KMS-11 (cell line): Measurements from ENCODE around the gene EPS15.
"Not testable (repeated sequence)": the region's sequence is repeated elsewhere in the genome, so short reads cannot be mapped to it uniquely, and the experiment has no call there.

Experiments
- H2AFZ ChIP-seq: fragments of 200-600 bp; sonication (generic); 2 replicates; pipeline ENCODE4 v1.6.1; 2016; ENCODE audit warnings: antibody characterized with exemption, mixed run types, low read depth
- H3K27ac ChIP-seq: fragments of 200-600 bp; sonication (generic); 2 replicates; pipeline ENCODE4 v1.6.1; 2016; ENCODE audit warnings: mild to moderate bottlenecking, mixed run types
- H3K27me3 ChIP-seq: fragments of 200-600 bp; sonication (generic); 2 replicates; pipeline ENCODE4 v1.6.1; 2017; ENCODE audit warnings: mild to moderate bottlenecking, low read depth, mixed run types, moderate library complexity; ENCODE audit not compliant: insufficient read depth
- H3K36me3 ChIP-seq: fragments of 200-600 bp; sonication (generic); 2 replicates; pipeline ENCODE4 v1.6.1; 2017; ENCODE audit warnings: mild to moderate bottlenecking, mixed run types; ENCODE audit not compliant: insufficient read depth
- H3K4me1 ChIP-seq: fragments of 200-600 bp; sonication (generic); 2 replicates; pipeline ENCODE4 v1.6.1; 2016; ENCODE audit warnings: mild to moderate bottlenecking, low read depth, mixed run types; ENCODE audit not compliant: poor library complexity, severe bottlenecking
- H3K4me2 ChIP-seq: fragments of 200-600 bp; sonication (generic); 2 replicates; pipeline ENCODE4 v1.7.0; 2016; ENCODE audit warnings: mild to moderate bottlenecking, mixed run types
- H3K4me3 ChIP-seq: fragments of 200-600 bp; sonication (generic); IDR thresholded peaks from 2 replicates; pipeline ENCODE4 v1.6.1; 2017; ENCODE audit warnings: low read depth, low read length, mixed read lengths; ENCODE audit not compliant: insufficient read depth
- H3K79me2 ChIP-seq: fragments of 200-600 bp; sonication (generic); 2 replicates; pipeline ENCODE4 v1.6.1; 2016; ENCODE audit warnings: low read depth, mixed run types; ENCODE audit not compliant: insufficient read depth
- H3K9ac ChIP-seq: fragments of 200-600 bp; sonication (generic); 2 replicates; pipeline ENCODE4 v1.6.1; 2016; ENCODE audit warnings: mild to moderate bottlenecking, mixed run types
- H4K20me1 ChIP-seq: fragments of 200-600 bp; sonication (generic); 2 replicates; pipeline ENCODE4 v1.6.1; 2016; ENCODE audit warnings: mild to moderate bottlenecking, mixed run types; ENCODE audit not compliant: insufficient read depth
- TF ChIP-seq, protein P1 (sequence below): fragments of 200-600 bp; sonication (generic); conservative IDR thresholded peaks from 2 replicates; pipeline ENCODE4 v1.6.1; 2017; ENCODE audit warnings: low read depth, mild to moderate bottlenecking, antibody characterized with exemption, low read length, moderate library complexity, mixed read lengths

Gene EPS15

DNA sequence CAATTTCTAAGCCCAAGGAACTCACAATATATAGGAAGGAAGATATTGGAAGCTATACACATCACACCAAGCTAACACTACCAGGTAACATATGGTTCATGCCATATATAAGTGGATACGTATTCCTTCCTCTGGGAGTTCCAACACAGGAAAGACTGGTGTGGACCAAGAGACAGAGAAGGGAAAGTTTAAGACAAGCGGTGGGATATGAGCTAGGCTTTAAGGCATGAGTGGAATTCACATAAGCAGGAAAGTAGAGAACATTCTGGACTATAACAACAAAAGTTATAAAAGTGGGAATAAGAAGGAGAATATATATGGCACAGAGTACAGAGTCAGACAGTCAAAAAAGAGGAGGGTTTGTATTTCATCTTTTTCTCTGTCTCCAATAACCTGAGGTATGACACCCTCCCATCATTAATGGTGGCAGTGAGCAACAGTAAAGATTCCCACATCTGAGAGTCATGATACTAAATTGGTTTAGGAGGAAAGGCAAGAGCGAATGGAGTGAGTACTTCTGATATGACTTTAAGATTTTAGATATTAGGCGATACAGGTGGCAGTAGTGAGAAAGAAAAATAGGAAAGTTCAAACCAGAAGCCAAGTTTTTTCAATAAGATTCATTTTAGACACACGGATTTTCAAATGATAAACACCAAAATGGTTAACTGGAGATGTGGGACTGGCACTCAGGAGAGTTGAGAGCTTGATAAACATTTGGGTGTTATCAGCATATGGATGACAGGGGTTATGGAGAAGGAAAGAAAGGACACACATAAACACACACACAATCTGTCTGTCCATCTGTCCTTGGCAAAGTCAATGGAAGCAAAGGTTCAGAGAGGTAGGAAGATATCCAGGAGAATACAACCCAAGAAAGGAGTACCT lies 101.3 kb downstream of the EPS15 start:
- TF ChIP-seq, protein P1, sequence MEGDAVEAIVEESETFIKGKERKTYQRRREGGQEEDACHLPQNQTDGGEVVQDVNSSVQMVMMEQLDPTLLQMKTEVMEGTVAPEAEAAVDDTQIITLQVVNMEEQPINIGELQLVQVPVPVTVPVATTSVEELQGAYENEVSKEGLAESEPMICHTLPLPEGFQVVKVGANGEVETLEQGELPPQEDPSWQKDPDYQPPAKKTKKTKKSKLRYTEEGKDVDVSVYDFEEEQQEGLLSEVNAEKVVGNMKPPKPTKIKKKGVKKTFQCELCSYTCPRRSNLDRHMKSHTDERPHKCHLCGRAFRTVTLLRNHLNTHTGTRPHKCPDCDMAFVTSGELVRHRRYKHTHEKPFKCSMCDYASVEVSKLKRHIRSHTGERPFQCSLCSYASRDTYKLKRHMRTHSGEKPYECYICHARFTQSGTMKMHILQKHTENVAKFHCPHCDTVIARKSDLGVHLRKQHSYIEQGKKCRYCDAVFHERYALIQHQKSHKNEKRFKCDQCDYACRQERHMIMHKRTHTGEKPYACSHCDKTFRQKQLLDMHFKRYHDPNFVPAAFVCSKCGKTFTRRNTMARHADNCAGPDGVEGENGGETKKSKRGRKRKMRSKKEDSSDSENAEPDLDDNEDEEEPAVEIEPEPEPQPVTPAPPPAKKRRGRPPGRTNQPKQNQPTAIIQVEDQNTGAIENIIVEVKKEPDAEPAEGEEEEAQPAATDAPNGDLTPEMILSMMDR = no peak
- Histone ChIP-seq H3K79me2 (no peaks in the 10 kb centered on the region), H3K4me1 (no peaks in the 10 kb centered on the region), H3K36me3 (no peaks in the 10 kb centered on the region), H3K9ac (no peak overlapping the region), H3K27me3 (no peaks in the 10 kb centered on the region), H3K4me3 (no peak overlapping the region), H2AFZ (no peak overlapping the region), H3K4me2 (no peak overlapping the region), H3K27ac (no peak overlapping the region), H4K20me1 (no peaks in the 10 kb centered on the region)

DNA sequence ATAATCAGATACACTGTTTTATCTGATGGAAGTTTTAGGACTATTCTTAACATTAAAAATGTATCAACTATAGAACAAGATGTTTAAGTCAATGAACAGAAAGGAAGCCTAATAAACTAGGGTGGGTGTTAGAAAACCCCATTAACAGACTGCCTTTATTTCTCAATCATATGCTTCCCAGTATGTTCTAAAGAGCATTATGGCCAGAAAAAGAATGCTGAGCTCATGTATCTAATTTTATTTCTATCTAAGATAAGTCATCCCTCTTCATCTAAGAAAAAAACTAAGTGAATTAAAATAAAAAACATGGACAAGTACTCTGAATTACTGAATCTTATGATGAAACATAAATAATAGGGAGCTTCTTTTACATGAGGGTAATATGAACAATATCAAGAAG lies 102.2 kb downstream of the EPS15 start:
- Histone ChIP-seq H3K4me1 (no peaks in the 10 kb centered on the region), H4K20me1 (no peaks in the 10 kb centered on the region), H3K9ac (no peak overlapping the region), H3K27ac (no peak overlapping the region), H3K27me3 (no peaks in the 10 kb centered on the region), H3K4me2 (no peak overlapping the region), H3K4me3 (no peak overlapping the region), H3K36me3 (no peaks in the 10 kb centered on the region), H3K79me2 (no peaks in the 10 kb centered on the region), H2AFZ (no peak overlapping the region)
- TF ChIP-seq, protein P1 = no peak

DNA sequence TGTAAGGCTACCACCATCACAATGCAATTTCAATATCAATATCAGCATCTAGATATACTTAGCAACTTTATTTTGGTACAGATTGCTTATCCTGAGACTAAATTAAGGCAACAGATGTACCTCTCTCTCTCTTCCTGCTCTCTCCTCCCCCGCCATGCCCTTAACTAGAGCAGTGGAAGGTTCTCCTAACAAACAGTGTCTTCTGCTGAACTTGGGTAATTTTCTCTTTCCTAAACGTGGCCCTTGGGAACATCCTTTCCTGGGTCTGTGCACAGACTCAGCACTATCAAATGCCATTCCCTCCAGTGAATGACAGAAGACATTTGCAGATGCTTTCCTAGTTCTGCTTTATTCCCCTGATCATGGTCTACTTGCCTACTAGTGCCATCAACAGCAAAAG lies 103.1 kb downstream of the EPS15 start:
- no peak overlapping the region for H3K27ac ChIP-seq
- no peaks in the 10 kb centered on the region for H3K27me3 ChIP-seq
- H3K4me3 ChIP-seq = no peak overlapping the region
- TF ChIP-seq, protein P1 = no peak
- H3K4me2 ChIP-seq = no peak overlapping the region
- H3K9ac ChIP-seq = no peak overlapping the region
- H4K20me1 ChIP-seq = no peaks in the 10 kb centered on the region
- H3K79me2 ChIP-seq = no peaks in the 10 kb centered on the region
- H3K36me3 ChIP-seq = no peaks in the 10 kb centered on the region
- no peak overlapping the region for H2AFZ ChIP-seq
- no peaks in the 10 kb centered on the region for H3K4me1 ChIP-seq

DNA sequence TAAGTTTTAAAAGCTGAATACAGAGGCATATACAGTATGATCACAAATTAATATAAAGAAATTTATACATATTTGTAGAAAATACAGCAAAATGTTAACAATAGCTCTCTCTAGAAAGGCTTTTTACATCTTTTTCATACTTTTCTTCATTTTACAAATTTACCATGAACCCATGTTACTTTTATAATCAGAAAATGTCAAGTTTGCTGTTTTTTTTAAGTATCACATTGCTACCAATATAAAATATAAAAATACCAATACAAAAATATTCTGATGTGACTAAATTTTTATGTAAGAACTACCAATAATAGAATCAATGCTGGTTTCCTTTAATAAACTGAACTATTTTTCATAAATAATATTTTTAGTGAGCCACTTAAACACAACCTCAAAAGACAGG lies 104.3 kb downstream of the EPS15 start:
- no peak overlapping the region for H3K27ac ChIP-seq
- H3K79me2 ChIP-seq = no peaks in the 10 kb centered on the region
- H4K20me1 ChIP-seq = no peaks in the 10 kb centered on the region
- no peak overlapping the region for H3K4me3 ChIP-seq
- no peak overlapping the region for H3K9ac ChIP-seq
- no peaks in the 10 kb centered on the region for H3K4me1 ChIP-seq
- H2AFZ ChIP-seq = no peak overlapping the region
- H3K4me2 ChIP-seq = no peak overlapping the region
- H3K36me3 ChIP-seq = no peaks in the 10 kb centered on the region
- no peaks in the 10 kb centered on the region for H3K27me3 ChIP-seq
- TF ChIP-seq, protein P1 = no peak

DNA sequence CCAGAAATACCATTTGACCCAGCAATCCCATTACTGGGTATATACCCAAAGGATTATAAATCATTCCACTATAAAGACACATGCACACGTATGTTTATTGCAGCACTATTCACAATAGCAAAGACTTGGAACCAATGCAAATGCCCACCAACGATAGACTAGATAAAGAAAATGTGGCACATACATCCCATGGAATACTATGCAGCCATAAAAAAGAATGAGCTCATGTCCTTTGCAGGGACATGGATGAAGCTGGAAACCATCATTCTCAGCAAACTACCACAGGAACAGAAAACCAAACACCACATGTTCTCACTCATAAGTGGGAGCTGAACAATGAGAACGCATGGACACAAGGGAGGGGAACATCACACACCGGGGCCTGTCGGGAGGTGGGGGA lies 107.2 kb downstream of the EPS15 start:
- not testable (repeated sequence) for H3K9ac ChIP-seq, H3K4me3 ChIP-seq, H3K27me3 ChIP-seq, H2AFZ ChIP-seq, H3K79me2 ChIP-seq, H4K20me1 ChIP-seq, H3K27ac ChIP-seq, H3K36me3 ChIP-seq, H3K4me1 ChIP-seq, H3K4me2 ChIP-seq
